Measurements from ENCODE around the gene FAM47E. TPM values are rescaled to one million over a fixed set of nuclear protein-coding genes. Genes with fewer than 3 reads are reported as not detected.

The FAM47E gene
- total RNA-seq, 1 donor from 2014 or later, result 3.0 TPM

DNA sequence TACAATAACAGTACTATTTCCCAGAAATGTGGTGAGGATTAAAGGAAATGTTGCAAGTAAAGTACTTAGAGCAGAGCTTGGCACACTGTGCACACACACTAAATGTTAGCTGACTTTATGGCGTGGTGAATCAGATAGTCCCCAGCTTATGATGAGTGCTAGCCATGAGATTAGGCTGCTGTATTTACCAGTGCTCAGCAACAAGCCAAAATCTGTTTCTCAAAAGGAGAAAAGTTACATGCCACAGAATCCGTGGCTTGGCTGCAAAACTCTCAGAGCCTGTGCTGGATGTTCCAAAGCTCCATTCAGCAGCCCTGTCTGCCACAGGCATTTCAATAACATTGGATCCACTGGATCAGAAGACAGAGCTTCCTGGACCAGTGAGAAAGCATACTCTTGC lies 42.3 kb downstream of the FAM47E start:
- DNase-seq, result no peak
- peak overlapping the region; percentile 29 for H3K27ac ChIP-seq (replicated peaks)

DNA sequence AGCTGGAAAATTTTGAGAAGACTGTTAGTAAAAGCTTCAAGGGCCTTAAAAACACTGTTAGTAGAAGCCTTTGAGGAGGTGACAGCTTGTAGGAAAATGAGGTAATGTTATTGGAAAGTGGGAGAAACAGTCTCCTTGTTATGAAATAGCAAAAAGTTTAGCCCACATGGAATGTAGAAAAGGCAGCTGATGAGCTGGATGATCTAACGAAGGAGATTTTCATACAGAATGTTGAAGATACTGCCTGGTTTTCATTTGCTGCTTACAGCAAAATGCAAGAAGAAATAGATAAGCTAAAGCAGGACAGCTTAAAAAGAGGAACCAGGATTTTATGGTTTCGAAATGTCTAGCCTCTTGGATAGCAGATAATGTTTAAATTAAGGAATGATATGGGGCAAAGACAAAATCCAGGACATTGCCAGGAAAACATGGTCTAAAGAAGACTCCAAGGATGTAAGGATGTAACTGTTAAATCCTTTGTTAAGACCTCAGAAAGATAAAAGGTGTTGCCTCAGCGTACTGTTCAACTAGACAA lies 44.8 kb downstream of the FAM47E start:
- H3K4me3 ChIP-seq, result no peak overlapping the region
- H3K27ac ChIP-seq (replicated peaks), result no peak overlapping the region
- peaks cover 21% of the 10 kb centered on the region for H3K9me3 ChIP-seq (replicated peaks)
- H3K27me3 ChIP-seq (ENCODE audit: low read depth), result no peaks in the 10 kb centered on the region
- H3K36me3 ChIP-seq, result no peaks in the 10 kb centered on the region
- DNase-seq, result no peak
- TF ChIP-seq, protein P1, sequence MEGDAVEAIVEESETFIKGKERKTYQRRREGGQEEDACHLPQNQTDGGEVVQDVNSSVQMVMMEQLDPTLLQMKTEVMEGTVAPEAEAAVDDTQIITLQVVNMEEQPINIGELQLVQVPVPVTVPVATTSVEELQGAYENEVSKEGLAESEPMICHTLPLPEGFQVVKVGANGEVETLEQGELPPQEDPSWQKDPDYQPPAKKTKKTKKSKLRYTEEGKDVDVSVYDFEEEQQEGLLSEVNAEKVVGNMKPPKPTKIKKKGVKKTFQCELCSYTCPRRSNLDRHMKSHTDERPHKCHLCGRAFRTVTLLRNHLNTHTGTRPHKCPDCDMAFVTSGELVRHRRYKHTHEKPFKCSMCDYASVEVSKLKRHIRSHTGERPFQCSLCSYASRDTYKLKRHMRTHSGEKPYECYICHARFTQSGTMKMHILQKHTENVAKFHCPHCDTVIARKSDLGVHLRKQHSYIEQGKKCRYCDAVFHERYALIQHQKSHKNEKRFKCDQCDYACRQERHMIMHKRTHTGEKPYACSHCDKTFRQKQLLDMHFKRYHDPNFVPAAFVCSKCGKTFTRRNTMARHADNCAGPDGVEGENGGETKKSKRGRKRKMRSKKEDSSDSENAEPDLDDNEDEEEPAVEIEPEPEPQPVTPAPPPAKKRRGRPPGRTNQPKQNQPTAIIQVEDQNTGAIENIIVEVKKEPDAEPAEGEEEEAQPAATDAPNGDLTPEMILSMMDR (IDR thresholded peaks at IDR 0.05; ENCODE audit: borderline replicate concordance), result no peak
- H3K4me1 ChIP-seq, result peaks cover 11% of the 10 kb centered on the region
- intact Hi-C loops (cut with micrococcal nuclease), result no loop called here

More for the DNA sequence above, 42.3 kb downstream of the FAM47E start:
- intact Hi-C loops (cut with micrococcal nuclease), result no loop called here
- Histone ChIP-seq H3K27me3 (ENCODE audit: low read depth) (no peaks in the 10 kb centered on the region), H3K9me3 (replicated peaks) (peaks cover 21% of the 10 kb centered on the region), H3K4me1 (peaks cover 4% of the 10 kb centered on the region), H3K36me3 (no peaks in the 10 kb centered on the region), H3K4me3 (no peak overlapping the region)
- TF ChIP-seq, protein P1 (IDR thresholded peaks at IDR 0.05; ENCODE audit: borderline replicate concordance), result no peak

DNA sequence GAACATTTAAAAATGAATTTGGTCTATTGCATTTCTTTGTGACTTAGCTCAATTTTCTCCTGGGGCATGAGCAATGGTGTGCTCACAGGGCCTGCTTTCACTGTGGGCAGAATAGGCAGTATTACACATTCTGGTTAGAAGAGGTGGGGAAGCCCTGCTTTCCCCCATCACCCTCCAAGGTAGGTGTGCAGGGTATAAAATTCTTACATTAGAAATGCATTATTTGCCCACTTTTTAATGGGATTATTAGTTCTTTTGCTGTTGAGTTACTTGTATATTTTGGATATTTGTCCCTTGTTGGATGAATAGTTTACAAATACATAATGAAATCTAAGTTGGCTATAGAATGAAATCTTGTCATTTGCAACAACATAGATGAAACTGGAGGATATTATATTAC lies 46.7 kb downstream of the FAM47E start:
- DNase-seq, result no peak
- Histone ChIP-seq H3K27me3 (ENCODE audit: low read depth) (no peaks in the 10 kb centered on the region), H3K36me3 (no peaks in the 10 kb centered on the region), H3K4me3 (no peak overlapping the region), H3K4me1 (peaks cover 22% of the 10 kb centered on the region), H3K9me3 (replicated peaks) (peaks cover 21% of the 10 kb centered on the region), H3K27ac (replicated peaks) (no peak overlapping the region)
- intact Hi-C loops (cut with micrococcal nuclease), result no loop called here
- TF ChIP-seq, protein P1 (IDR thresholded peaks at IDR 0.05; ENCODE audit: borderline replicate concordance), result no peak

DNA sequence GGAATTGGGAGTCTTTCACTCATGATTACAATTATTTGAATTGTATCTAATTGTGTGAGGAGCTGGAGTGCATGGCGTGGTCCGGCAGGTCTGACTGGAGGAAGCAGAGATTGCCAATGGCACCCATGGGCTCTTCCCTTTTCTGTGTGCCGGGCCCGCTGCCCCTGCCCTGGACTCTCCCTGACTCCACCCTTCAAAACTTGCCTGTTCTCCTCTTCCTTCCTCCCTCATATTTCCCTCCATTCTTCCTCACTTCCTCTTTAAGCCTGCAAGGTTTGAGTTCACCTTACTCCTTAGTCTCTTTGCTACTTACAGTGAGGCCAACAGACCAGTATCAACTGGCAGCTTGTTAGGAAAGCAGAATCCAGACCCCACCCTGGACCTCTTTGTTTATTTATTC lies 48.5 kb downstream of the FAM47E start:
- TF ChIP-seq, protein P1 (IDR thresholded peaks at IDR 0.05; ENCODE audit: borderline replicate concordance), result no peak
- Histone ChIP-seq H3K4me1 (peaks cover 22% of the 10 kb centered on the region), H3K27me3 (ENCODE audit: low read depth) (no peaks in the 10 kb centered on the region), H3K27ac (replicated peaks) (no peak overlapping the region), H3K4me3 (no peak overlapping the region), H3K9me3 (replicated peaks) (peaks cover 21% of the 10 kb centered on the region), H3K36me3 (no peaks in the 10 kb centered on the region)
- no peak for DNase-seq
- intact Hi-C loops (cut with micrococcal nuclease), result no loop called here

DNA sequence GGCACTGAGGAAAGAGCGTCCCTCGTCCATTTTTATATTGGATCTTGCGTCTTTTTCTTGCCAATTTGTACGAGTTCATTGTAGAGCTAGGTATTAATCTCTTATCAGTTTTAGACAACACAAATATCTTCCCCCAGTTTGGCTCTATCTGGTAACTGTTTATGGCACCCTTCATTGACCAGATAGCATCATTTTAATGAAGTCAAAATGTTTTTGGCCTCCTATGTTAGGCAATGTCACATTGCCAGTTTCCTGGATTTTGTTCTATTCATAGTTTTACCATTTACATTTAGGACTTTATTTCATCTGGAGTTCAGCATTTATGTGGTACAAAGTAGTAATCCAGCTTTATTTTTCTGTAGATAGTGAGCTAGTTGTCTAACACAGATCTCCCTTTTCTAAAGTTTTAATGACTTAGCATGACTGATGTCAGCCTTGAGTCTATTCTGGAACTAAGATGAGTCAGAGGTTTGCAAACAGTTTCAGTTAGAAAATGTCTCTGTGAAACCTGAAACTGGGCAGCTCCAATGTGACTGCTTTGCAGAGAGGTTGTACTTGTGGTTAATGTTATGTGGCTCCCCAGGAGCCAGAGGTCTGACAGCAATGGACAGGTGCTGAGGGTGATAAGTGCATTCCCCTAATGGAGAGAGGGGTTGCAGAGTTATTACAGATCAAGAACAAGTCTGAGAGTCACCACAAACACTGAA lies 49.7 kb downstream of the FAM47E start:
- TF ChIP-seq, protein P1 (IDR thresholded peaks at IDR 0.05; ENCODE audit: borderline replicate concordance), result no peak
- Histone ChIP-seq H3K4me3 (no peak overlapping the region), H3K9me3 (replicated peaks) (peaks cover 20% of the 10 kb centered on the region), H3K27me3 (ENCODE audit: low read depth) (no peaks in the 10 kb centered on the region), H3K4me1 (peaks cover 32% of the 10 kb centered on the region), H3K36me3 (no peaks in the 10 kb centered on the region), H3K27ac (replicated peaks) (peak overlapping the region; percentile 74)
- intact Hi-C loops (cut with micrococcal nuclease), result no loop called here
- no peak for DNase-seq

All from left ventricle myocardium inferior (tissue), 1 donor.